GM19099 (cell line): ENCODE data around the gene OVCH2.

Experiments used
- POLR2A ChIP-seq: IDR thresholded peaks from 3 replicates; pipeline ENCODE4 v1.6.1; 2011; ENCODE audit warnings: low read depth; ENCODE audit not compliant: insufficient read length; ENCODE audit errors: extremely low read depth

OVCH2 gene

GRCh38 chr11:7706377-7706776, at the start of gene OVCH2:
Gene OVCH2 (minus strand): TSS chr11:7706477. CDS start chr11:7706394, 83 bp downstream.
- no peak for TF ChIP-seq POLR2A

DNA sequence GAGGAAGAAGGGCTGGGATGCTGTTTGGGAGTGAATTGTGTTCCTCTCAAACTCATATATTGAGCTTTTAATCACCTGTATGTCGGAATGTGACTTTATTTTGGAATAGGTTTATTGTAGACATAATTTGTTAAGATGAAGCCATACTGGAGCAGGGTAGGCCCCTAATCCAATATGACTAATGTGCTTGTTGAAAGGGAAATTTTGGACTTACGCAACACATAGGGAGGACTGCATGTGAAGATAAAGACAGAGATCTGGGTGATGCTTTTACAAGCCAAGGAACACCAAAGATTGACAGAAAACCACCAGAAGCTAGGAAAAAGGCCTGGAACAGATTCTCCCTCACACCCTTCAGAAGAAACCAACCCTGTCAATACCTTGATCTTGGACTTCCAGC, 43.2 kb upstream of the OVCH2 start:
- no peak for TF ChIP-seq POLR2A

- no peak for TF ChIP-seq POLR2A
These were observed 8.5 kb upstream of the OVCH2 start for GRCh38 chr11:7714786-7715185.

DNA sequence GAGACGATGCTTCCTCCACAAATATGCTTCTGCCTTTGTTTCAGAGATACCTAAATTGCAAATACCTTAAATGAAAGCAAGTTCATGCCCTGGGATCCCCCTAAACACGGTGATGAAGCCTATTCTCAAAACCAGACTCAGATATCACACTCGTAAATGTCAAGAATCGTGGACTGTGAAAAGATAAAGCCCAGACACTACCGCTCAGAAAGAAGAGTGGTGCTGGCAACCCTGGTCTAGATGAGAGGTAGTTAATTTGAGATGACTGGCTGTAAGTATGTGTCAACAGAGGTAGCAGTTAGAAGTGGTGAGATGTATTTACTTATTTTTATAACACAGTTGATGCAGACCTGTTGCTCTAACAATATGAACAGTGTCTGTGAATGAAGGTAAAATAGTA, 2.5 kb downstream of the OVCH2 start:
- TF ChIP-seq POLR2A: no peak

- no peak for TF ChIP-seq POLR2A
These were observed 9.9 kb downstream of the OVCH2 start for GRCh38 chr11:7696424-7696823.

GRCh38 chr11:7694235-7694634, 12.0 kb downstream of the OVCH2 start:
- no peak for TF ChIP-seq POLR2A

DNA sequence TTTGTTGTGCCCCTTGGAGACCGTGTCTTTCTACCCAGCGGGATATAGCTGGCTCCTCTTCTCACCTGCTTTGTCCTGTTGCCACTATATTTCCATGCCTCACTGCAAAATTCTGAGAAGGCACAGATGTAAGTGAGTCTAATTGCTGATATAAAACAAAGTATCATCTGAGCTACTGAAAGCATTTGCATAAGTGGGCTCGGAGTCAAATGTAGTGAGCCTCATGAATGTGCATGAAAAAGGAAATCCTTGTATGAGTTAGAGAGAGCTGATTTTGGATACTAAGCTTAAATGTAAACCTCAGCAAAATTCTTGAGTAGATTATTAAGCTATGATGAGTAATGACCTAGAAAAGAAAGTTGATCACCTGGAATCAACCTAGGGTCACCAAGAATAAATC, 13.9 kb downstream of the OVCH2 start:
- no peak for TF ChIP-seq POLR2A

- TF ChIP-seq POLR2A: no peak
These were observed 14.4 kb downstream of the OVCH2 start for GRCh38 chr11:7691759-7692350.

DNA sequence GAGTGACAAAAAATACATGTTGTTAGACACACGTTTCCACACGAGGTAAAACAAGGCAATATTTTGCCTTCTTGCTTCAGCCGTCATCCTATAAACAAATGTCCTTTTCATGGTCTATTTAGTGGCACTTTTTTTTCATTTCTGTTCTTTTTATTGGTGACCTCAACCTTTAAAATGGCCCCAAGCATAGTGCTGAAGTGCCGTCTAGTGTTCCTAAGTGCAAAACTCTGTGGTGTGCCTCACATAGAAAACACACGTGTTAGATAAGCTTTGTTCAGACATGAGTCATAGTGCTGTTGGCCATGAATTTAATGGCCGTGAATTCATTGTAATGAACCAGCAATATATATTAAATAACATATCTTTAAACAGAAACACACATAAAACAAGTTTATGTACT, 15.6 kb downstream of the OVCH2 start:
- TF ChIP-seq POLR2A: no peak

GRCh38 chr11:7689239-7689638, 17.0 kb downstream of the OVCH2 start:
- TF ChIP-seq POLR2A: no peak

DNA sequence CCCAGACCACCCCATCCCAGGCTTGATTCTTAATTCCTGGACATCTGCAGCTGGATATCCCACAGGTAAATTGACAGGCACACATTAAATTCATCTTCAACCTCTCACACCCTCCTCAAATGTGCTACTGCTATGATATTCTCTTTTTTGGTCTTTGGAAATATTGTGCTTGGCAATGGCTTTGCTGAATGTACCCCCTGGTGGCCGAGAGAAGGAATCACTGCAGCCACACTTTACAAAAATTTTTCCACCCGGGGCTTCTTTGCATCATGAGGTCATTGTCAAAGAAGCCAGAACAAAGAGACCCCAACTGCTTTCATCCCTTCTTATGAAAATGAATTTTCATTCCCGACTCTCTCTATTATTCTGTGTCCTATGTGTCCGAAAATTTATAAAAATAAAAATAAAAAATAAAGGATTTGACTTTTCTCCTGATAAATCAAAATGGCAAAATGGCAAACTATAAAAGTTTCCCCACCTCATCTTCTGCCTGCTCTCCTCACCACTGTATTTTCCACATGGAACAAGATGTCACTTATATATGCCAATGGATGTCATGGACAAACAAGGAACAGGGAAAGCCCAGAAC, 17.9 kb downstream of the OVCH2 start:
- TF ChIP-seq POLR2A: no peak

DNA sequence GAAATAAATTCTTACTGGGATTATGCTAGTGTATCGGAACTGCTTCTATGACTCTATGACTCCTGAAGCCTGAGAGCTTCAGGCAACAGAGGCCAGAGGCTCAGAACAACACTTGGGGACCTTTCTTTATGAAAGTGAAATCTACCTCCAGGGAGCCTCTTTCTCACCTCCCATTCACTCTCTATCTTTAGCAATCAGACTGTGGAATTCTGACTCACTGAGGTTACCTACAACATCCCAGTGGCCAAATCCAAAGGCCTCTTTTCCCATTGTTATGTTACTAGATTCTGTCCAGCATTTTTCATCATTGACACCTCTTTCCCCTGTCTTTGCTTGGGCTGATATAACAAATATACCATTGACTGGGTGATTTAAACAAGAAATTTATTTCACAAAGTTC, 18.9 kb downstream of the OVCH2 start:
- TF ChIP-seq POLR2A: no peak

DNA sequence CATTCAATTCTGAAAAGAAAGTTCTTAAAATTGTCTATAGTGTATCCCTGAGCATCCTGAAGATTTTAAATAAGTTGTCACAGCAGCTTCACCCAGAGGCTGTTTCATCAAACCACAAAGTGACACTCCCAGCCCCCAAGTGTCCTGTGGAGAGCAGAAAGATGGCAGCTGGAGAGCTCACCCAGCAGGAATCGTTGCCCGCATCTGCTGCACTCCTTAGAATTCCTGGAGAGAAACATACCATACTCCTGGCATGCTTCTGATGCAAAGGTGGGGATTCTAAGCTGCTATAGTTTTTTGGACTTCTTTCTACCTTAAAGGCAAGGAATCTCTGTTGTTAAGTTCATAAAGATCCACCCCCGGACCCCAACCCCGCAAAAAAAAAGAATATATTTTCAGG, 19.5 kb downstream of the OVCH2 start:
- TF ChIP-seq POLR2A: no peak

- TF ChIP-seq POLR2A: no peak
These were observed 22.7 kb downstream of the OVCH2 start for GRCh38 chr11:7683571-7683970.

GRCh38 chr11:7677796-7678201, 28.5 kb downstream of the OVCH2 start:
- no peak for TF ChIP-seq POLR2A

DNA sequence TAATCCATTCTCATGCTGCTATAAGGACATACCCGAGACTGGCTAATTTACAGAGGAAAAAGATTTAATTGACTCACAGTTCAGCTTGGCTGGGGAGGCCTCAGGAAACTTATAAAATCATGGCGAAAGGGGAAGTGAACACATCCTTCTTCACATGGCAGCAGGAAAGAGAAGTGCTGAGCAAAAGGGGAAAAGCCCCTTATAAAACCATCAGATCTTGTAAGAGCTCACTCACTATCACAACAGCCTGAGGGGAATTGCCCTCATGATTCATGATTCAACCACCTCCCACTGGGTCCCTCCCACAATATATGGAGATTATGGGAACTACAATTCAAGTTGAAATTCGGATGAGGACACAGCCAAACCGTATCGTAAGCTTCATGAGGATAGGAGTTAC, 29.2 kb downstream of the OVCH2 start:
- TF ChIP-seq POLR2A: no peak

- no peak for TF ChIP-seq POLR2A
These were observed 30.6 kb downstream of the OVCH2 start for GRCh38 chr11:7675631-7676030.
